GM13977 (cell line): ENCODE data around the gene KCTD1.

Source experiments
- DNase-seq: peaks from one replicate; pipeline ENCODE4 v3.0.0; 2012; ENCODE audit warnings: low spot score
- in situ Hi-C: fragments of 300-500 bp; cut with MboI; formaldehyde crosslinking; loops from one replicate; pipeline ENCODE4 v1.12.0; 2022; ENCODE audit warnings: low sequenced_read_pairs, low pct_unique_long_range_greater_than_20kb, mixed read lengths, inconsistent platforms; ENCODE audit not compliant: unreplicated experiment
- TF ChIP-seq, protein P1 (sequence below): IDR thresholded peaks from 2 replicates; pipeline ENCODE4 v1.5.1; 2012; ENCODE audit warnings: mild to moderate bottlenecking, control low read depth; ENCODE audit not compliant: insufficient read depth; ENCODE audit errors: extremely low read depth, missing control alignments

The KCTD1 gene

GRCh38 chr18:26524504-26525351 lies 23.6 kb downstream of the KCTD1 start:
- DNase-seq, result no peak
- in situ Hi-C loops, result no loop called here
- TF ChIP-seq, protein P1, sequence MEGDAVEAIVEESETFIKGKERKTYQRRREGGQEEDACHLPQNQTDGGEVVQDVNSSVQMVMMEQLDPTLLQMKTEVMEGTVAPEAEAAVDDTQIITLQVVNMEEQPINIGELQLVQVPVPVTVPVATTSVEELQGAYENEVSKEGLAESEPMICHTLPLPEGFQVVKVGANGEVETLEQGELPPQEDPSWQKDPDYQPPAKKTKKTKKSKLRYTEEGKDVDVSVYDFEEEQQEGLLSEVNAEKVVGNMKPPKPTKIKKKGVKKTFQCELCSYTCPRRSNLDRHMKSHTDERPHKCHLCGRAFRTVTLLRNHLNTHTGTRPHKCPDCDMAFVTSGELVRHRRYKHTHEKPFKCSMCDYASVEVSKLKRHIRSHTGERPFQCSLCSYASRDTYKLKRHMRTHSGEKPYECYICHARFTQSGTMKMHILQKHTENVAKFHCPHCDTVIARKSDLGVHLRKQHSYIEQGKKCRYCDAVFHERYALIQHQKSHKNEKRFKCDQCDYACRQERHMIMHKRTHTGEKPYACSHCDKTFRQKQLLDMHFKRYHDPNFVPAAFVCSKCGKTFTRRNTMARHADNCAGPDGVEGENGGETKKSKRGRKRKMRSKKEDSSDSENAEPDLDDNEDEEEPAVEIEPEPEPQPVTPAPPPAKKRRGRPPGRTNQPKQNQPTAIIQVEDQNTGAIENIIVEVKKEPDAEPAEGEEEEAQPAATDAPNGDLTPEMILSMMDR, result no peak

DNA sequence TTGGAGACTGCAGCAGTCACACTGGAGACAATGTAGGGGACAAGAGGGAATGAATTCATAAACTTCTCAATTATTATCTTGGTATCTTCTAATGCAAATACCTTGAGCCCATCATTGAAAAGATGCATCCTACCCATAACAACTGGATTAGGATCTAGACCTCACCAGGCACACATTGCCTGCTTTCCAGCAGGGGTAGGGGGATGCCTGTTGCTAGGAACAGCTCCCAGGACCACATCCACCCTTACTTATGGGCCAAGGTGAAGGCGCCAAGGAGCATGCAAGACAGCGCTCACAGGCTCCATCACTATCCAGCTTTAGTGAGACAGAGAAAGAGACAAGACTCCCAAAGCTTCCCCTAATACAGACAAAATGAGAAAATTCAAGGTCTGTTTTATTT lies 24.4 kb downstream of the KCTD1 start:
- in situ Hi-C loops, result no loop called here
- TF ChIP-seq, protein P1, result no peak

DNA sequence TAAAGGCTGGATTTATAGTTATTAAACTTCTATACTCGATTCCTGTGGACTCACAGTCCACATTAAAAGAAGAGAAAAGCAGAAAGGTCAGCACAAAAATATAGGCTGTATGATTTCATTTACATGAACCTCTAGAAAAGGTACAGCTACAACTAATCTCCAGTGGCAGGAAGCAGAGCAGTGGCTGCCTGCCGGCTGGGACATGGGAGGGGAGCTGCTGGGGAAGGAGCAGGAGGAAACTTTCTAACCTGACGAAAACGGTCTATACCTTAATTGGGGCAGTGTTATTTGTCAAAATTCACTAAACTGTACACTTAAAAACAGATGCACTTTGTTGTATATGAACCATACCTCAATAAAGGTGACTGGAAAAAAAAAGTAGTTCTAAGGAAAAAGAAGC lies 26.7 kb downstream of the KCTD1 start:
- TF ChIP-seq, protein P1, result no peak
- DNase-seq, result no peak
- in situ Hi-C loops, result no loop called here

More for the DNA sequence above, 24.4 kb downstream of the KCTD1 start:
- DNase-seq, result no peak

DNA sequence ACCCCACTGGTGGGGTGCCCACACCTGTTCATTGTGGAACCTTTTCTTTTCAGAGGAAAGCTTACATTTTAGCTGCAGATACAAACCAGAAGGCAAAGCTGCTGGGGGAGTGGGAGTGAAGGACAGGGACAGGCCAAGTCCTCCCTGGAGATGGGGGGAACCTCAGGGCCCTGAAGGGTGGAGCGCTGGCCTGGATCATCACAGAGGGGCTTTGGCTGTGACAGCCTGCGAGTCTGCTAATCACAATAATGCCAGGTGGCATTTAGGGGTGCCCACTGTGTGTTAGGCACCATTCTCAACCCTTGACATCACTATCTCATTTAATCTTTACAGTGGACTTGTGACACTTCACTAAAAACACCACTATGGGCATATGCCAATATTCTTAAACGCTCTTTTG lies 27.4 kb downstream of the KCTD1 start:
- in situ Hi-C loops, result no loop called here
- TF ChIP-seq, protein P1, result no peak
- DNase-seq, result no peak

- in situ Hi-C loops, result no loop called here
- no peak for DNase-seq
- TF ChIP-seq, protein P1, result no peak
Observed at GRCh38 chr18:26519114-26519513, 29.2 kb downstream of the KCTD1 start.

GRCh38 chr18:26516964-26517363 lies 31.4 kb downstream of the KCTD1 start:
- TF ChIP-seq, protein P1, result no peak
- in situ Hi-C loops, result no loop called here
- DNase-seq, result no peak
